ENCODE measurements around the gene REXO4.

- TF ChIP-seq CTCF (IDR thresholded peaks at IDR 0.05) (no peak), POLR2A (IDR thresholded peaks at IDR 0.05) (no peak)
Observed at GRCh38 chr9:133397370-133397769, 20.4 kb downstream of the REXO4 start.

Data from esophagus squamous epithelium (tissue), 4 donors.